Measurements from ENCODE around the gene REV1. TPM values are rescaled to one million over a fixed set of nuclear protein-coding genes. Genes with fewer than 3 reads are reported as not detected.
A peak's percentile ranks its signal among the peaks of the same experiment; 100 is the strongest.

REV1 gene
- total and polyA plus RNA-seq, 2 of the 13 experiments (the other 11 are each of a cell fraction or from before 2014, with no cell fraction given) = 49.1 to 71.8 TPM

GRCh38 chr2:99403524-99403923, 86.3 kb downstream of the REV1 start (continued):
- TF ChIP-seq HMGXB3 (CRISPR knock-in tag; IDR thresholded peaks at IDR 0.05; ENCODE audit: borderline replicate concordance) = no peak
- no peak for TF ChIP-seq KDM5B (CRISPR knock-in tag; IDR thresholded peaks at IDR 0.05; ENCODE audit: borderline replicate concordance)
- TF ChIP-seq, protein P1, sequence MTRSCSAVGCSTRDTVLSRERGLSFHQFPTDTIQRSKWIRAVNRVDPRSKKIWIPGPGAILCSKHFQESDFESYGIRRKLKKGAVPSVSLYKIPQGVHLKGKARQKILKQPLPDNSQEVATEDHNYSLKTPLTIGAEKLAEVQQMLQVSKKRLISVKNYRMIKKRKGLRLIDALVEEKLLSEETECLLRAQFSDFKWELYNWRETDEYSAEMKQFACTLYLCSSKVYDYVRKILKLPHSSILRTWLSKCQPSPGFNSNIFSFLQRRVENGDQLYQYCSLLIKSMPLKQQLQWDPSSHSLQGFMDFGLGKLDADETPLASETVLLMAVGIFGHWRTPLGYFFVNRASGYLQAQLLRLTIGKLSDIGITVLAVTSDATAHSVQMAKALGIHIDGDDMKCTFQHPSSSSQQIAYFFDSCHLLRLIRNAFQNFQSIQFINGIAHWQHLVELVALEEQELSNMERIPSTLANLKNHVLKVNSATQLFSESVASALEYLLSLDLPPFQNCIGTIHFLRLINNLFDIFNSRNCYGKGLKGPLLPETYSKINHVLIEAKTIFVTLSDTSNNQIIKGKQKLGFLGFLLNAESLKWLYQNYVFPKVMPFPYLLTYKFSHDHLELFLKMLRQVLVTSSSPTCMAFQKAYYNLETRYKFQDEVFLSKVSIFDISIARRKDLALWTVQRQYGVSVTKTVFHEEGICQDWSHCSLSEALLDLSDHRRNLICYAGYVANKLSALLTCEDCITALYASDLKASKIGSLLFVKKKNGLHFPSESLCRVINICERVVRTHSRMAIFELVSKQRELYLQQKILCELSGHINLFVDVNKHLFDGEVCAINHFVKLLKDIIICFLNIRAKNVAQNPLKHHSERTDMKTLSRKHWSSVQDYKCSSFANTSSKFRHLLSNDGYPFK (CRISPR knock-in tag; IDR thresholded peaks at IDR 0.05; ENCODE audit: borderline replicate concordance) = no peak
- TF ChIP-seq ZNF136 (CRISPR knock-in tag; IDR thresholded peaks at IDR 0.05; ENCODE audit: low read depth) = no peak
- TF ChIP-seq HCFC1 (IDR thresholded peaks at IDR 0.05; ENCODE audit: low read depth, low read length) = no peak
- TF ChIP-seq ELF1 (CRISPR knock-in tag; IDR thresholded peaks at IDR 0.05) = 0 out of 2 replicates have a peak, but pooled peaks have one; percentile 44
- 0 out of 2 replicates have a peak, but pooled peaks have one; percentile 21 for TF ChIP-seq ZBTB38 (CRISPR knock-in tag; IDR thresholded peaks at IDR 0.05)
- no peak for TF ChIP-seq CCAR2 (optimal IDR thresholded peaks at IDR 0.05; ENCODE audit: low read depth, low read length)
- peak; percentile 72 for TF ChIP-seq RAD21 (CRISPR knock-in tag; IDR thresholded peaks at IDR 0.05)
- no peak for TF ChIP-seq ZNF143 (CRISPR knock-in tag; IDR thresholded peaks at IDR 0.05)
- TF ChIP-seq RCOR2 (CRISPR knock-in tag; IDR thresholded peaks at IDR 0.05) = 0 out of 2 replicates have a peak, but pooled peaks have one; percentile 13
- TF ChIP-seq SMC3 (IDR thresholded peaks at IDR 0.05; ENCODE audit: low read length) = peak; percentile 48
- TF ChIP-seq PITX1 (CRISPR knock-in tag; IDR thresholded peaks at IDR 0.05) = peak; percentile 56; the same call in 1 of the 2 replicates
- TF ChIP-seq ZSCAN31 (CRISPR knock-in tag; IDR thresholded peaks at IDR 0.05; ENCODE audit: low read depth) = no peak
- no peak for TF ChIP-seq ZFP36 (IDR thresholded peaks at IDR 0.05; ENCODE audit: borderline replicate concordance, low read depth, low read length, partially characterized antibody)
- no peak for TF ChIP-seq ZNF616 (CRISPR knock-in tag; IDR thresholded peaks at IDR 0.05; ENCODE audit: low read depth)
- TF ChIP-seq, protein P2, sequence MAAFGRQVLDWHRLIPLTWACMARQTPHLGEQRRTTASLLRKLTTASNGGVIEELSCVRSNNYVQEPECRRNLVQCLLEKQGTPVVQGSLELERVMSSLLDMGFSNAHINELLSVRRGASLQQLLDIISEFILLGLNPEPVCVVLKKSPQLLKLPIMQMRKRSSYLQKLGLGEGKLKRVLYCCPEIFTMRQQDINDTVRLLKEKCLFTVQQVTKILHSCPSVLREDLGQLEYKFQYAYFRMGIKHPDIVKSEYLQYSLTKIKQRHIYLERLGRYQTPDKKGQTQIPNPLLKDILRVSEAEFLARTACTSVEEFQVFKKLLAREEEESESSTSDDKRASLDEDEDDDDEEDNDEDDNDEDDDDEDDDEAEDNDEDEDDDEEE (CRISPR knock-in tag; IDR thresholded peaks at IDR 0.05) = no peak
- TF ChIP-seq RARA (CRISPR knock-in tag; IDR thresholded peaks at IDR 0.05) = peak; percentile 78
